Osteoblast (primary cell): Measurements from ENCODE around the gene PGC. TPM values are rescaled to one million over a fixed set of nuclear protein-coding genes. Genes with fewer than 3 reads are reported as not detected.

Source experiments
- DNase-seq: peaks from one replicate; pipeline ENCODE4 v3.0.0; 2011; ENCODE audit warnings: low spot score, mixed read lengths; ENCODE audit not compliant: insufficient read length; ENCODE audit errors: missing footprints
- H2AFZ ChIP-seq: 2 replicates; pipeline ENCODE4 v1.6.0; 2011; ENCODE audit warnings: mild to moderate bottlenecking, low read length
- H3K27ac ChIP-seq: 2 replicates; pipeline ENCODE4 v1.5.1; 2011; ENCODE audit warnings: mild to moderate bottlenecking, low read depth, low read length, moderate library complexity
- H3K27me3 ChIP-seq: 2 replicates; pipeline ENCODE4 v1.6.0; 2012; ENCODE audit warnings: mild to moderate bottlenecking, control low read depth, inconsistent platforms, low read length, moderate library complexity; ENCODE audit not compliant: insufficient read depth
- H3K36me3 ChIP-seq: 2 replicates; pipeline ENCODE4 v1.5.1; 2011; ENCODE audit warnings: mild to moderate bottlenecking, low read length, control low read depth, moderate library complexity; ENCODE audit not compliant: insufficient read depth
- H3K4me1 ChIP-seq: 2 replicates; pipeline ENCODE4 v1.5.1; 2011; ENCODE audit warnings: mild to moderate bottlenecking, low read length, control low read depth, moderate library complexity; ENCODE audit not compliant: insufficient read depth
- H3K4me2 ChIP-seq: 2 replicates; pipeline ENCODE4 v1.6.0; 2011; ENCODE audit warnings: mild to moderate bottlenecking, low read length; ENCODE audit not compliant: insufficient read depth
- H3K4me3 ChIP-seq: fragments of 200-600 bp; sonication (generic); 3 replicates; pipeline ENCODE4 v1.5.1; 2012; ENCODE audit warnings: mild to moderate bottlenecking, low read length, inconsistent platforms; ENCODE audit not compliant: insufficient read depth
- H3K79me2 ChIP-seq: 2 replicates; pipeline ENCODE4 v1.6.0; 2012; ENCODE audit warnings: mild to moderate bottlenecking, low read length, control low read depth, inconsistent platforms; ENCODE audit not compliant: insufficient read depth
- H3K9me3 ChIP-seq: 2 replicates; pipeline ENCODE4 v1.5.1; 2011; ENCODE audit warnings: low read depth, low read length, control low read depth
- H4K20me1 ChIP-seq: 2 replicates; pipeline ENCODE4 v1.6.0; 2012; ENCODE audit warnings: mild to moderate bottlenecking, low read length, control low read depth; ENCODE audit not compliant: insufficient read depth
- total RNA-seq: library from RNA; depleted of rRNA; stranded (reverse); fragments of >200 nt; gene quantifications from 2 replicates; pipeline ENCODE4 v1.2.3, GENCODE V29; 2012
- TF ChIP-seq, protein P1 (sequence below): IDR thresholded peaks from 2 replicates; pipeline ENCODE4 v1.5.1; 2011; ENCODE audit warnings: mild to moderate bottlenecking, low read depth, low read length, moderate library complexity; ENCODE audit errors: extremely low read depth

Gene PGC
- total RNA-seq, 1 donor = not detected

DNA sequence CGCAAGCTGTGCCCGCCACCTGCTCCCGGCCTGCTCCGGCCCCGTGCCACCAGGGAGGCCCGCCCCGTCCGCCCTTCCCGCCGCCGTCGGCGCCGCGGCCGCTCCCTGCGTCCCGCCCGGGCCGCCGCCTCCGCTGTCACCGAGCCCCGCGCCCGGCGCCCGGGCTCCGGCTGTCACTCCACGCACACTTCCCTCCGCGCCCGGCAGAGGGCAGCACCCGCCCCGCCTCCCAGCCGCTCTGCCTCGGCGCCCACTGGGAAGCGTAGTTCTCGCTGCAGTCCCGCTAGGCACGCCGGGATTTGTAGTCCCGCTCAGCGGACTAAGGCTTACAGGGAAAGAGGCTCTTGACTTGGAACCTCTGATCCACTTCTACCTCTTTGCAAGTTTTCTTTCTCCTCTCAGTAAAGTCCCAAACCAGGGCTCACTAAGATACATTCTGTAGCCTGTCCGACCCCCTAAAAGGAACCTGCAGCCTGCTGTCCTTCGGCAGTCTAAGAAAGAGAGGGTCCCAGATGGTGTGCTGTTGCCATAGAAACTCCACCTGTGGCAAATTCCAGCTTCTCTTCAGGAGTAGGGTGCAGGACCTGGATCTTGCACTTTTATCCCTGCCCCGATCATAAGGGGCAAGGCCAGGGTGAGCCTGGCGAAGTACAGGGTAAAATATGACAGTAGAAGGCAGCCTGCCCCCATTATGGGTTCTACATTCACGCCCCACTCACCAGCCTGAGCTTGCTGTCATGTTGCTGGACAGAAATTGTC is 11.6 kb downstream of the PGC start, which contains the start of gene TFEB:
TSS of gene TFEB (minus strand) at position 182 of the 759 bp plus-strand sequence. CDS start 44,395 bp downstream, outside the sequence.
- DNase-seq = peak; percentile 100
- peak within 1 kb of the TSS; percentile 60 for H2AFZ ChIP-seq
- TF ChIP-seq, protein P1, sequence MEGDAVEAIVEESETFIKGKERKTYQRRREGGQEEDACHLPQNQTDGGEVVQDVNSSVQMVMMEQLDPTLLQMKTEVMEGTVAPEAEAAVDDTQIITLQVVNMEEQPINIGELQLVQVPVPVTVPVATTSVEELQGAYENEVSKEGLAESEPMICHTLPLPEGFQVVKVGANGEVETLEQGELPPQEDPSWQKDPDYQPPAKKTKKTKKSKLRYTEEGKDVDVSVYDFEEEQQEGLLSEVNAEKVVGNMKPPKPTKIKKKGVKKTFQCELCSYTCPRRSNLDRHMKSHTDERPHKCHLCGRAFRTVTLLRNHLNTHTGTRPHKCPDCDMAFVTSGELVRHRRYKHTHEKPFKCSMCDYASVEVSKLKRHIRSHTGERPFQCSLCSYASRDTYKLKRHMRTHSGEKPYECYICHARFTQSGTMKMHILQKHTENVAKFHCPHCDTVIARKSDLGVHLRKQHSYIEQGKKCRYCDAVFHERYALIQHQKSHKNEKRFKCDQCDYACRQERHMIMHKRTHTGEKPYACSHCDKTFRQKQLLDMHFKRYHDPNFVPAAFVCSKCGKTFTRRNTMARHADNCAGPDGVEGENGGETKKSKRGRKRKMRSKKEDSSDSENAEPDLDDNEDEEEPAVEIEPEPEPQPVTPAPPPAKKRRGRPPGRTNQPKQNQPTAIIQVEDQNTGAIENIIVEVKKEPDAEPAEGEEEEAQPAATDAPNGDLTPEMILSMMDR = peak; percentile 73
- H3K4me3 ChIP-seq = peak within 1 kb of the TSS; percentile 76
- H3K79me2 ChIP-seq = peaks cover 23% of the 10 kb centered on the region
- no peaks in the 10 kb centered on the region for H3K27me3 ChIP-seq
- H3K9me3 ChIP-seq = no peaks in the 10 kb centered on the region
- peak within 1 kb of the TSS; percentile 85 for H3K4me2 ChIP-seq
- peaks cover 25% of the 10 kb centered on the region for H3K4me1 ChIP-seq
- H3K27ac ChIP-seq = no peak within 1 kb of the TSS
- peaks cover 17% of the 10 kb centered on the region for H4K20me1 ChIP-seq
- no peaks in the 10 kb centered on the region for H3K36me3 ChIP-seq

DNA sequence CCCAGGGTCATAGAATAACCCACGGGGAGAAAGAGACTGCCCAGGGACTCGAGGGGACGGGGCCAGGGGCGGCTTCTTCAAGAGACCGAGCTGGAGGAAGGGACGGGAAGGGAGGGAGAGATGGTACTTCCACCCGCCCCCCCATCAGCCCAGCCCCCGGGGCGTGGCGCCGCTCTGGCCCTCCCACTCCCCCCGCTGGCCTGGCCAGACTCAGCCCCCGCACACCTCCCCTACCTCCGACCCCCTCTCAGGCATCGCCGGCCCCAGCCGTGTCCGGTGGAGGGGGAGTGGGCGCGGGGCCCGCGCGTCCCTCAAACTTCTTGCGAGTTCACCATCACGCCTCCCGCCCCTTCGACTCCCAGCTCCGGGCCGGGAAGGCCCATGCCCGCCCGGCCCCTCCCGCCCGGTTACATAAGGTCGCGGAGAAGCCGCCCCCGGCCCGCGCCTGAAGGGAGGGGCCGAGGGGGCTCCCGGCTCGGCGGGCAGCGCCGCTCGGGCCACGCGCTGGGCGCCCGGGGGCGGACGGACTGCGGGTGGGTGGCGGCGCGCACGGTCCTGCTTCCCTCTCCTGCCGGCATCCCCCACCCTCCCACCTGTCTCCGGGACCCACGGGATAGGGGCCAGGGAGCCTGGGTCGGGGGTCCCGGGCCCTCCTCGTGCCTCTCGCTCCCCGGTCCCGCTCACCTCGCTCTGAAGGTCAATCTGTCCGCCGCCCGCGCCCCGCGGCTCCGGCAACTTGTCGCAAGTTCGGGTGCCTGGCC is 12.4 kb downstream of the PGC start:
- H3K36me3 ChIP-seq = no peaks in the 10 kb centered on the region
- no peak overlapping the region for H3K27ac ChIP-seq
- H3K4me1 ChIP-seq = peaks cover 30% of the 10 kb centered on the region
- peak overlapping the region; percentile 85 for H3K4me2 ChIP-seq
- peak overlapping the region; percentile 76 for H3K4me3 ChIP-seq
- no peaks in the 10 kb centered on the region for H3K9me3 ChIP-seq
- no peaks in the 10 kb centered on the region for H3K27me3 ChIP-seq
- H2AFZ ChIP-seq = peak overlapping the region; percentile 51
- DNase-seq = peak; percentile 99
- peaks cover 17% of the 10 kb centered on the region for H4K20me1 ChIP-seq
- H3K79me2 ChIP-seq = peaks cover 23% of the 10 kb centered on the region
- TF ChIP-seq, protein P1 = no peak

DNA sequence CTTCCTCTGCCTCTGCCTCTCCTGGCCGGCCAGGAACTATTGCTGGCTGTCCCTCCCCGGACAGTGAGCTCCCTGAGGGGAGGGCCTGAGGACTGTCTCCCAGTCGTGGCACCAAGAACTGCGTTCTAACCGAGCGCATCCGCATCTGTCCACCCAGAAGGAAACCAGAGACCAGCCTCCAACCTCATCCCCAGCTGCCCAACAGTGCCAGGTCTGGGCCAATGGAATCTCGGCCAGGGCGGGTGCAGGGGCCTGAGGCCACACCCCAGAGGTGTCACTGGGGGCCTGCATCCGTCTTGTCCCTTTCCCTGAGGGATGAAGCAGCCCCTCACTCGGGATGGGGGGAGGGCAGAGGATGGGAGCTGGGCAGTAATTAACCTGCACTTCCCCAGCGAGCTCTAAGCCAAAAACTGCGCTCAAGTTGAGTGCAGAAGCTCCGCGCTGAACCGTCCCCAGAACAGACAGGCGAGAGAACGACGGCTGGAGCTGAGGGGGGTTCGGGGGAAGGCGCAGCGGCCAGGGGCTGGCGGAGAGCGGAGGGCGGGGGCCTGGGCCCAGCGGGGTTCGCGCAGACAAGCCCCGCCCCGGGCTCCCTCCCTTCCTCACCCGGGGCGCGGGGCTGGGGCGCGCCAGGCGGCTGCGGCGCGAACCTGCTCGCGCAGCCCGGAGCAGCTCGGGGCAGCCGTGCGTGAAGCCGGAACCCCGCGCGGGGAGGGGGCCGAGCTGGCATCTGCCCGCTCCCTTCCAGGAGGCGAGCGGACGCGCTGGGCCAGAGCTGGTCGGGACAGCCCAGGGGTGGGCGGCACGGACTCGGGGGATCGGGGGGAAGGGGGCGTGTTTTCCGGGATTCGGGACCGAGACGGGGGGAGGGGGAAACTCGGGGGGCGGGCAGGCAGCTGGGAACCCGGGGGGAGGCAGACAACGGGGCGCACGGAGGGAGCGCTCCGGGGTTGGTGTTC is 13.2 kb downstream of the PGC start:
- H3K27ac ChIP-seq = peak overlapping the region; percentile 54
- TF ChIP-seq, protein P1 = no peak

More for the DNA sequence above, 13.2 kb downstream of the PGC start:
- H3K4me2 ChIP-seq = peak overlapping the region; percentile 85
- H4K20me1 ChIP-seq = peaks cover 17% of the 10 kb centered on the region
- H3K79me2 ChIP-seq = peaks cover 31% of the 10 kb centered on the region
- peak overlapping the region; percentile 92 for H2AFZ ChIP-seq
- no peaks in the 10 kb centered on the region for H3K27me3 ChIP-seq
- H3K4me1 ChIP-seq = peaks cover 30% of the 10 kb centered on the region
- H3K9me3 ChIP-seq = no peaks in the 10 kb centered on the region
- DNase-seq = peak; percentile 99
- no peaks in the 10 kb centered on the region for H3K36me3 ChIP-seq
- peak overlapping the region; percentile 76 for H3K4me3 ChIP-seq
